IPS-18a (cell line): Measurements from ENCODE around the gene CHST11.

Source experiments
- H3K27ac ChIP-seq: one replicate; pipeline ENCODE4 v1.5.1; 2013; ENCODE audit warnings: low read length
- H3K27me3 ChIP-seq: one replicate; pipeline ENCODE4 v1.6.1; 2013; ENCODE audit warnings: mild to moderate bottlenecking, low read length; ENCODE audit not compliant: control insufficient read depth, insufficient read depth
- H3K36me3 ChIP-seq: one replicate; pipeline ENCODE4 v1.6.1; 2013; ENCODE audit warnings: low read depth, low read length; ENCODE audit not compliant: control insufficient read depth
- H3K4me1 ChIP-seq: one replicate; pipeline ENCODE4 v1.6.1; 2013; ENCODE audit warnings: low read depth, low read length; ENCODE audit not compliant: control insufficient read depth
- H3K4me3 ChIP-seq: one replicate; pipeline ENCODE4 v1.5.1; 2013; ENCODE audit warnings: low read length
- H3K9ac ChIP-seq: one replicate; pipeline ENCODE4 v1.6.1; 2013; ENCODE audit warnings: mild to moderate bottlenecking, low read length, moderate library complexity
- H3K9me3 ChIP-seq: one replicate; pipeline ENCODE4 v1.6.1; 2013; ENCODE audit warnings: low read depth, low read length; ENCODE audit not compliant: control insufficient read depth

CHST11 gene

DNA sequence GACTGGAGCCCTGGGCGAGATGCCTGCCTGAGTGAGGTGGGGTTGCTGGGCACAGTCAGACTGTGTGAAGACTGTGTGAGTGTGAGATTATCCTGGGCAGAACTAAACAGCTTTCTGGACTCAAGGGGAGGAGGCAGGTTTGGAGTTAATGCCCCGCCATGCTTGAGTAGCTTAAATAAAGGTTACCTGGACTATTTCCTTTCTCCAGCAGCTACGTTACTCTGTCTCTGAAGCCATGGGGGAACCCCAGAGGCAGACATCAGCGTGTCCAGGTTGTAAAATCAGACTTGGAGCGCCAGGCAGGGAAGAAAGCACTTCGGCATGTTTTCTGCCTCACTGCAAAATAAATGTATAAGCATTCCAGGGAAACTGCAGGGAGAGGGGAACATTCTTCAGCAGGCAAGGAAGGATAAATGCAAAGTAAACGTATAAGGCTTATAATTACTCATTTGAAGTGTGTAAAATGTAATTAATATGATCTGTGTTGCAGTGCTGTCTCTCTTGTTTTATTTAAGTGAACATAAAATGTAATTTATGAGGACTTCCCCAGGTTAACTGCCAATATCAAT, 129.7 kb downstream of the CHST11 start:
- H3K9ac ChIP-seq: no peak overlapping the region
- H3K36me3 ChIP-seq: no peaks in the 10 kb centered on the region
- H3K27me3 ChIP-seq: no peaks in the 10 kb centered on the region
- no peak overlapping the region for H3K27ac ChIP-seq
- H3K4me3 ChIP-seq: no peak overlapping the region
- H3K9me3 ChIP-seq: no peaks in the 10 kb centered on the region
- no peaks in the 10 kb centered on the region for H3K4me1 ChIP-seq

GRCh38 chr12:104588047-104588920, 131.5 kb downstream of the CHST11 start:
- H3K4me1 ChIP-seq: no peaks in the 10 kb centered on the region
- H3K27ac ChIP-seq: no peak overlapping the region

DNA sequence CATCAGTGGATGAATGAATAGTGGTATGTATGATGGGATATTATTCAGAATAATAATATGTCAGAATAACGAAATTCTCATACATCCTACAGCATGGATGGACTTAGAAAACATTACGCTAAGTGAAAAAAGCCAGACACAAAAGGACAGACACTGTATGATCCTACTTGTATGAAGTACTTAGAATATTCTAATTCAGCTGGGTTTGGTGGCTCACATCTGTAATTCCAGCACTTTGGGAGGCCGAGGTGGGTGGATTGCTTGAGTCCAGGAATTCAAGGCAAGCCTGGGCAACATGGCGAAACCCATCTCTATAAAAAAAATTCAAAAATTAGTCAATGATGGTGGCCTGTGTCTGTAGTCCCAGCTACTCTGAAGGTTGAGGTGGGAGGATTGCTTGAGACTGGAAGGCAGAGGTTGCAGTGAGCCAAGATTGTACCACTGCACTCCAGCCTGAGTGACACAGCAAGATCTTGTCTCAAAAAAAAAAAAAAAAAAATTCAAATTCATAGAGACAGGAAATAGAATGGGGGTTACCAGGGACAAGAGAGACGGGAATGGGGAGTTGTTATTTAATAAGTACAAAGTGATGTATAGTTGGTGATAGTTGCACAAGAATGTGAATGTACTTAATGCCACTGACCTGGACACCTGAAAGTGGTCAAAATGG, 132.3 kb downstream of the CHST11 start:
- no peak overlapping the region for H3K27ac ChIP-seq
- no peaks in the 10 kb centered on the region for H3K4me1 ChIP-seq
- no peak overlapping the region for H3K4me3 ChIP-seq
- H3K27me3 ChIP-seq: no peaks in the 10 kb centered on the region
- H3K36me3 ChIP-seq: no peaks in the 10 kb centered on the region
- H3K9ac ChIP-seq: no peak overlapping the region
- no peaks in the 10 kb centered on the region for H3K9me3 ChIP-seq

More at GRCh38 chr12:104588047-104588920, 131.5 kb downstream of the CHST11 start:
- Histone ChIP-seq H3K27me3 (no peaks in the 10 kb centered on the region), H3K36me3 (no peaks in the 10 kb centered on the region), H3K4me3 (no peak overlapping the region), H3K9me3 (no peaks in the 10 kb centered on the region), H3K9ac (no peak overlapping the region)

DNA sequence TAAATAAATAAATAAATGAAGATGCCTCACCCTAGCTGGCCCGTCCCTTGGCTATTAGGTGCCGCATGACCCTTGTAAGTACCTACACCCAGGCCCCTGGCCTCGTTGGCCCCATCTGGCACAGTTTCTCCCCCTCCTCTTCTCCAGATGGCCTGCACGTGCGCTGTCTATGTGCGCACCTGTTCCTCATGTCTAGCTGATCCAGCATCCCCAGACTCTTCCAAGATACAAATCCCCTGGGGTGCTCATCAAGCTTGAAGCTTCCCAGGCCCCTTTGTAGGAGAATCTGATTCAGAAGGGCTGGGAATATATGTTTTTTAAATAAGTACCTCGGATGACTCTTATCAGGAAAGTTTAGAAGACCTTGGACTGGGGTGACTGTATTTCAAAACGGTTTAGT, 133.3 kb downstream of the CHST11 start:
- Histone ChIP-seq H3K27ac (no peak overlapping the region), H3K4me1 (no peaks in the 10 kb centered on the region), H3K27me3 (no peaks in the 10 kb centered on the region), H3K4me3 (no peak overlapping the region), H3K9me3 (no peaks in the 10 kb centered on the region), H3K36me3 (no peaks in the 10 kb centered on the region), H3K9ac (no peak overlapping the region)

GRCh38 chr12:104591257-104591885, 134.6 kb downstream of the CHST11 start:
- Histone ChIP-seq H3K9me3 (no peaks in the 10 kb centered on the region), H3K4me3 (no peak overlapping the region), H3K27me3 (no peaks in the 10 kb centered on the region), H3K36me3 (no peaks in the 10 kb centered on the region), H3K9ac (no peak overlapping the region), H3K27ac (no peak overlapping the region), H3K4me1 (no peaks in the 10 kb centered on the region)

DNA sequence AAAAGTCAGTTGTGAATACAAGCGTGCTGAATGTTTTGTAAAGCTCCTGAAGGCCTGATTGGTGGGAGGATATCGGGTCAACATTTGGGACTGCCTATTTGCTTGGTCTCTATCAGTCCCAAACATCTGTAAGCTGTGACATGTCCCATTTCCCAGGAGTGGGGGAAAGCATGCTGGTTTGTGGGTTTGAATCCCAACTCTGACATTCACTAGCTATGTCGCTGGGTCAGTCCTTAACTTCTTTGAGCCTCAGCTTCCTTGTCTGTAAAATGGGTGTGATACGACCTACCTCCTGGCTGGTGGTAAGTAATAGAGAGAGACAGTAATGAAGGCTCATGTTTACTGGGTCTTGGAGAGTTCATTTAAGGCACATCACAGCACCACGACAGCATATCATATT, 136.7 kb downstream of the CHST11 start:
- Histone ChIP-seq H3K9ac (no peak overlapping the region), H3K9me3 (no peaks in the 10 kb centered on the region), H3K4me3 (no peak overlapping the region), H3K27ac (no peak overlapping the region), H3K36me3 (no peaks in the 10 kb centered on the region), H3K27me3 (no peaks in the 10 kb centered on the region), H3K4me1 (peaks cover 10% of the 10 kb centered on the region)

DNA sequence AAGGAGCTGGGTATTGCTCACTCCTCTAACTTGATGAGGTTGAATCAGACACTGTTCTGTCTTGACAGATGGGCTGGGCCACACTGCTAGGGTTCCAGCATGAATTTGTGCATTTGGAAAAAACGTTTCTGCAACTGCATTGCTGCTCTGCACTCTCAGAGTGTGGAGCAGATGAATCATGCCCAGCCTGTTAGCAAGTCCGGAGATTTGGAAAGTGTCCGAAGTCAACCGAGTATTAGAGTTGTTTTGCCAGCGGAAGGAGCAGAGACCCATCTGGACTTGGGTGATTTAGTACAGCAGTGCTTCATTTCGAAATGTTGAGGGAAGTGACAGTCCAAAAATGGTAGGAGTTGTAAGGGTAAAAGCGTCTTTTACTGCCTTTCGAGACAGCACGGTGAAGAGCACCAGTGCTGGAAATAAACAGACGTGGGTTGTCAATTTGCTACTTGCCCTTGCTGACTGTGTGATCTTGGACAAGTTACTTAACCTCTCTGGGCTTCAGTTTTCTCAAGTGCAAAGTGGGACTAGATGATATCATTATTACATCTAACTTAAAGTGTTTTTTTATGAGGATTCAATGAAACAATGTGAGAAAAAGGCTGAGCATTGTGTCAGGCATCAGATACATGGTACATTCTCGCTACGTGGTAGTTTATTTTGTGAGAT, 139.5 kb downstream of the CHST11 start:
- H3K4me3 ChIP-seq: no peak overlapping the region
- H3K27me3 ChIP-seq: no peaks in the 10 kb centered on the region
- H3K36me3 ChIP-seq: no peaks in the 10 kb centered on the region
- H3K9ac ChIP-seq: no peak overlapping the region
- H3K27ac ChIP-seq: no peak overlapping the region
- H3K4me1 ChIP-seq: peaks cover 10% of the 10 kb centered on the region
- no peaks in the 10 kb centered on the region for H3K9me3 ChIP-seq

DNA sequence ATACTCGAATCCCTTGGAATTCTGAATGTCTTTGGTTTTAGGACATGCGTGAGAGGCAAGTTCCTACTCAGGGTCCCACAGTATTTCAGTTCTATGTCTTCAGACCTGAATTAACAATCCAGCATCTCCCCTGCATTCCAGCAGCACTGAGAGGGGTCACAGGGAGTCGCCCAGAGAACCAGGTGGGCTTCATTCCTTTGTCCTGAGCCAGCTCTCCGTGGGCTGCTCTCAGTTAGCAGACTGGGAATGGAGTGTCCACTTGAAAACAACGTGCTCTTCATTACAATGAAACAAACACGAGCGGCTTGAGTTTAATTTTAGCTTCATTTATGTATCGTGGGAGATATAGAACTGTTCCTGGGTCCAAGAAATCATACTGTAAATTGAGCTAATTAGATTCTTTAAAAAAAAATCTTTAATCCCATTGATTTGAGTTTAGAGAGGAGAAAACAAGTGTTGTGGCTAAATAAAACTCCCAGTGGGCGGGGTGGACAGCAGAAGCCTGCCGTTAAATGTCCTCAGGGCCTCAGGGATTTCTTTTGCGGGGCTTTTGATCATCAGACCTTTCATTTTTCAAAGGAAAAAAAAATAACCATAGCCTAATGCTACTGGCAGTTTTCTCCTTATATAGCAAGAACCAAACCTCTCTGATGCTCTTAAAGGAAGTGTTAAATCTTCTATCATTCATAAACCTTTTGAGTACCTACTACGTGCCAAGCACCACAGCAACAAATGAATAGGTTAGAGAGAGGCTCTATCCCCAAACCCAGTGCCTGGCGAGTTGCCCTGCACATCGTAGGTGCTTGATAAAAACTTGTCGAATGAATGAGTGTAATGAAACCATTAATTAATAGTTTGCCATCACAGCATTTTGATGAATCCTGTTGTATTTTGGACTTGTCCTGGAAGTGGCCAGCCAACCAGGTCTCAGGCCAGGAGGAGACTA, 140.4 kb downstream of the CHST11 start:
- peaks cover 15% of the 10 kb centered on the region for H3K4me1 ChIP-seq

DNA sequence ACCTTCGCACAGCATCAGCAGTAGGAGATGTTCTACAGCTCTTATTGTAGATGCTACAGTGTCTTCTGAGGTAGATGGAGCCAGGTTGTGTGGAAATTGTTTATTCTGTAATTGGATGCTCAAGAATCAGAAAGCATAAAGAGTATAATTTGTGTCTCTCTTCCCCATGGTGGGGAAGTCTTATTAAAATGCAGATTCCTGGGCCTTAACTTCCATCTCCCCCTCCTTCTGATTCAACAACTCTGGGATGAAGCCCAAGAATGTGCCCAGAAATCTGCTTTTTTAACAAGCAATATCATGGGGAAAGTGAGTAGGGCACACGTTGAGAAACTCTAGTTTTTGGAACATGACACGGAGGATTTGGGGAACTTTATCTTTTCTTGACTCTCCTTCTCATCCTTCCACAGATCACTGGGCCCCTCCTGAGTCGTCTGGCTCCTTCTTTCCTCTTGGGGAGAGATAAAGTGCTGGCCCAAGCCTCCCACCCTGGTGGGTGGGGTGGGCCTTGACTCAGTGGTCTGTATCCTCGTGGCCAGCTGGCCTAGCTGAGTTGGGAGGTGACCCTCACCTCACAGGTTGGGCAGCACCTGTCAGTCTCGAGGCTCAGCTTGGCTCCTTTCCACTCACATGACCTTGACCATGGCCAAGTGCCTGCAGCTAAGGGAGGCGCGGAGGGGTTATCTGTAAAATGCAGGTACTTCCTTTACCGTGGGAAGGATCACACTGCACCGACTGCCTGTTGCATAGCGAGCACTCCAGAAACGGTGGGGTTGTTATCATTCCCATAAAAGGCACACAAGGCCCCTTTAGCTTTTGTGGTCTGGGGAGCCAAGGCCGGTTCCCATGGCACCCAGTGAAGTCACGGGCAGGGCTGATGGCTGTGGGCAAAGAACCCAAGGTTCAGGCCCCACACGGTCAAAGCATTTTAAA, 141.9 kb downstream of the CHST11 start:
- Histone ChIP-seq H3K36me3 (no peaks in the 10 kb centered on the region), H3K27ac (no peak overlapping the region), H3K4me3 (no peak overlapping the region), H3K4me1 (peaks cover 15% of the 10 kb centered on the region), H3K27me3 (no peaks in the 10 kb centered on the region), H3K9ac (no peak overlapping the region), H3K9me3 (no peaks in the 10 kb centered on the region)

More for the DNA sequence above, 140.4 kb downstream of the CHST11 start:
- Histone ChIP-seq H3K36me3 (no peaks in the 10 kb centered on the region), H3K27me3 (no peaks in the 10 kb centered on the region), H3K27ac (no peak overlapping the region), H3K9me3 (no peaks in the 10 kb centered on the region), H3K4me3 (no peak overlapping the region), H3K9ac (no peak overlapping the region)
